Measurements from ENCODE around the gene TBCD.

The TBCD gene

DNA sequence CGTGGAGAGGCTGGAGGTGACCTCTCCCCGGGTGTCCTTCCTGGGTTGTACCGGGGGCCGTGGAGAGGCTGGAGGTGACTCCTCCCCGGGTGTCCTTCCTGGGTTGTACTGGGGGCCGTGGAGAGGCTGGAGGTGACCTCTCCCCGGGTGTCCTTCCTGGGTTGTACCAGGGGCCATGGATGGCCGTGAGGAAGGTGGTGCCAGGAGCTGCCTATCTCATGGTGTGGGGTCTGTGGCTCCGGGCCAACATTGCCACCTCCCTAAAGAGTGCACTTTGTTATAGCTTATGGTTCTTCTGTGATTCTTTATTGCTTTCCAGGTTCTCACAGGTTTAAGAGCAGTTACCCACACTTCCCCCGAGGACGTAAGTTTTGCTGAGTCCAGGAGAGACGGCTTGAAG lies 174.2 kb downstream of the TBCD start:
- DNase-seq (ENCODE audit: low spot score): no peak

DNA sequence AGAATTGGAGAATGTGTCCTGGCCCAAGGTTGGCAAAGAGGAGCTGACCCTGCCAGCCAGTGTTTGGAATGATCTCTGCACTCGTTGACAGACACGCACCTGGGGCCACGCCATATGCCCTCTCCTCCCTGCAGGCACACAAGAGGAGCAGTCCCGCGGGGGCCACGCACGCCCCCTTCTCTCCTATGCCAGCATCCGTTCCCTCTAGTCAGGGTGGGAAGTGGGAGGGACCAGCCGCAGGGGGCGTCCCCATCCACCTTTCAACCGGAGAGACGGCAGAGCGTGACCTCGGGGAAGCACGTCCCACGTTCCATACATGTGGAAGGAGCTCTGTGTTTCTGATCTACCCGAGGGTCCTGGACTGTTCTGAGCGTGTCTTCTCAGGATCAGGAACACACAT lies 174.9 kb downstream of the TBCD start:
- DNase-seq (ENCODE audit: low spot score): no peak

GRCh38 chr17:82927311-82927660 lies 175.4 kb downstream of the TBCD start:
- DNase-seq (ENCODE audit: low spot score): no peak

GRCh38 chr17:82927661-82928601 lies 176.1 kb downstream of the TBCD start:
- no peak for DNase-seq (ENCODE audit: low spot score)

GRCh38 chr17:82929011-82929622 lies 177.3 kb downstream of the TBCD start:
- no peak for DNase-seq (ENCODE audit: low spot score)

DNA sequence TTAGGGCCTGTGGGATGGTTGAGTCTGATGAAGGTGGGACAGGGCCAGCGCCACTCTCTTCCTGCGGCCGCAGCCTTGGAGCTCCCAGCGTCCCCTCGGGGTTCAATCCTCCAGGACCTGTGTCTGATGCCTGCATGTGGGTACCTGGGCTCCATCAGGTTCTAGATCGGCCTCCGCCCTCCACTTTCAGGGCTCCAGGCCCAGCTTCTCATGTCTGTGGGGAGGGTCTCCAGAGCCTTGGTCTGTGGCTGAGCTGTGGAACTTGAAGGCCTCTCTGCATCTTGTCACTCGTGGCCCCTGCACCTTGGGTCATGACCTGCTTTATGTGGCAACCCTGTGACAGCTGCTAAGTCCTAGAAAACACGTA lies 177.8 kb downstream of the TBCD start:
- DNase-seq (ENCODE audit: low spot score): no peak

GRCh38 chr17:82930043-82930923 lies 178.4 kb downstream of the TBCD start:
- DNase-seq (ENCODE audit: low spot score): no peak

DNA sequence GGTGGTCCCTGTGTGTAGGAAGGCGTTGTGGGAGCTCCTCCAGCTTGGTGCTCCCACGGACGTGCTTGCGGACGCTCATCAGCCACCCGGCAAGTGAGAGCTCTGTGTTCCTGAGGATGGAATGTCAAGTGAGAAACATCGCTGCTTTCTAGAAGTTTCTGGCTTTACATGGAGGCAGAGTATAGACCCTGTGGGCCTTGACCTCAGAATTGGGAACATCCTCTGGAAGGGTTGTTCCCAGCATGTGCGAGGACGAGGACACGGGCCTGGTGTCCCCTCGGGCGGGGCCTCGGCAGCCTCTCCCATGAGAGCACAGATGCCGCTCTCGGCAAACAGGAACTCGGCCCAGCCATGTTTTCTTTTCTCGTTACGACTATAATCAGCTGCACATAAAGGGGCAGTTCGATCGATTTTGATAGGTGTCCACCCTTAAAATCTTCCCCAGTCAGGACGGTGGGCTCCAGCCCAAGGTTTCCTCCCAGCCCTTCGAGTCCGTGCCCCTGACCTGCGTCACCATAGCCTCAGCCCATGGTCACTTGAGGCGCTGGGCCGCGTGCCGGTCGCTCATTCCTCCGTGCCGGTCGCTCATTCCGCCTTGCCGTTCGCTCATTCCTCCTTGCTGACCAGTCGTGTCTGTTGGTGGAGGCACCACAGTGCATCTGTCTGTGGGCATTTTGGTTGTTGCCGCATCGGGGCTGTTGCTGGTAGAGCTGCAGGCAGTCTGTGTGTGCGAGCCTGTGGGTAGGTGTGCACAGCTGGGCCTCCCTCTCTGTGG lies 179.2 kb downstream of the TBCD start:
- no peak for DNase-seq (ENCODE audit: low spot score)

DNA sequence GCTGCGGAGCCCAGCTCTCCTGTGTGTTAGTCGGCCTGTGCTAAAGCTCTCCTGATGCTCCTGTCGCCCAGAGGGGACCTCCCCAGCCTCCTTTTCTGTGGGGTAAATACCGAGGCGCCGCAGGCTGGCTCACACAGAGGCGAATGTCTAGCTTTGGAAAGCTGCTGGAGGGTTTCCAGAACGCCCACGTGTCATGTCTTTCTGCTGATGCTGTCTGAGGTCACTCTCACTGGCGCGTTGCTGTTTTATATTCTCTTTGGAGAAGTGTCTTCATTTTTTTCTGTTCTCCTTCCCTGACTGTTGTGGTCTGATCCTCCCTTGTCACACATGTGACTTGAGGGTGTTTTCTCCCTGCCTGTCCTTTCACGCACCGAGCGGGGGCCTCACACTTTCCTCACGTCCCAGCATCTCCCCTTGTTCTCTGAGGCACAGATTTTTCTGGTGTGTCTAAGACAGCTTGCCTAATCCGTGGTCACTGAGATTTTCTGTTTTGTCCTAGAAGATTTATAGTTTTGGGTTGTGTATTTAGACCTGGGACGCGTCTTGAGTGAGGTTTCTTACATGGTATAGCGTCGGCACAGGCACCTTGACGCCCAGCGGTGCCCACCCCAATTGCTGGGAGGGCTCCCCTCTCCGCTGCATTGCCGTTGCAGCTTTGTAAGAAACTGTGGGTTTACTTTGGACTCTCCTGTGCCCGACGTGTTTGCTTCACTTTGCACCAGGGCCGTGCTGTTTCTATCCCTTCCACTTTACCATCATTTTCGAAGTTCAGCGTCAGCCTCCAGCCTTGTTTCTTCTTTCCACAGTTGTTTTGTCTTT lies 180.0 kb downstream of the TBCD start:
- no peak for DNase-seq (ENCODE audit: low spot score)

DNA sequence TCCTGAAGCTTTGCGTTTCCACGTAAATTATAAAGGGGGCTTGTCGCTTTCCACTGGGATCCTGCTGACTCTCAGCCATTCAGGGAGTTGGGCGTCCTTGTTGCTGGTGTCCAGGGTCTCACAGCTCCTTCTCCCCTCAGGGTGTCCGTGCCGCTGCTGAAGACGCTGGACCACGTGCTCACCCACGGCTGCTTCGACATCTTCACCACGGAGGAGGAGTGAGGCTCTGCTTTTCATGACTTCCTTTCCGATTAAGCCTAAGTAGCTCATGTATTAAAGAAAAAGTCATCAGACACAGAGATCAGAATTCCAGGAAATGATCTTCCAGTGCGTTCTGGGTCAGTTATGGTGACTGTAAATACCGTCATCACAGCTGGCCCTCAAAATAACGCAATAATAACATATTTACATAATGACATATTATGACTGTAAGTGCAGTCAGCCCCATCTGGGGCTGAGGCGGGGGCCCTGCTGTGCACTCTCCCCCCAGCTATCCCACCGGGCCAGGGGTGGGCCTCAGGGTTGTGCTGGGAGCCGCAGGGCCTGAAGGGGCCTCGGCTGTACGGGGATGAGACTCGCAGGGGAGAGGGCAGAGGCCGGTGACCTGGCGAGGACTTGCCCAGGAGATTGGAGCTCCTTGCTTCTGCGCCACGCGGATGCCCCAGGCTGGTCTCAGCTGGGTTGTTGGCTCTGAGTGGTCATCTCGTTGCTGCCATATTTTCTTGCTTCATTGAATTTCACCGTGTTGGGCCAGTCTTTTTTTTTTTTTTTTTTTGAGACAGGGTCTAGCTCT lies 180.8 kb downstream of the TBCD start:
- no peak for DNase-seq (ENCODE audit: low spot score)

GRCh38 chr17:82933911-82934310 lies 182.0 kb downstream of the TBCD start:
- no peak for DNase-seq (ENCODE audit: low spot score)

GRCh38 chr17:82935966-82936767 lies 184.3 kb downstream of the TBCD start:
- no peak for DNase-seq (ENCODE audit: low spot score)

- no peak for DNase-seq (ENCODE audit: low spot score)
Observed at GRCh38 chr17:82936768-82937171, 184.9 kb downstream of the TBCD start.

- DNase-seq (ENCODE audit: low spot score): no peak
Observed at GRCh38 chr17:82937411-82938371, 185.8 kb downstream of the TBCD start.

DNA sequence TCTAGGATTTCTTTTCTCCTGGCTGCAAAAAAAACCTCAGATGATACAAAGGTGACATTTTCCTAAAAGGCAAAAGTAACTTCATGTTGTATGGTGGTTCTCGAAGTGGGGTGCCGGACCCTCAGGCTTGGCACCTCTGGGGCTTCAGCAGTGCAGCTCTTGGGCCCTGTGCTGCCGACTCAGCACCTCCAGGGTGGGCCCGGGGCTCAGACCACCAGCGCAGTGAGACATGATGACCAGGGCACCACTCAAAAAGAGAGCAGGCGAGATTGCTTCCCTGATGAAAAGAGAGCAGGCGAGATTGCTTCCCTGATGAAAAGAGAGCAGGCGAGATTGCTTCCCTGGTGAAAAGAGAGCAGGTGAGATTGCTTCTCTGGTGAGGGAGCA lies 186.6 kb downstream of the TBCD start:
- no peak for DNase-seq (ENCODE audit: low spot score)

DNA sequence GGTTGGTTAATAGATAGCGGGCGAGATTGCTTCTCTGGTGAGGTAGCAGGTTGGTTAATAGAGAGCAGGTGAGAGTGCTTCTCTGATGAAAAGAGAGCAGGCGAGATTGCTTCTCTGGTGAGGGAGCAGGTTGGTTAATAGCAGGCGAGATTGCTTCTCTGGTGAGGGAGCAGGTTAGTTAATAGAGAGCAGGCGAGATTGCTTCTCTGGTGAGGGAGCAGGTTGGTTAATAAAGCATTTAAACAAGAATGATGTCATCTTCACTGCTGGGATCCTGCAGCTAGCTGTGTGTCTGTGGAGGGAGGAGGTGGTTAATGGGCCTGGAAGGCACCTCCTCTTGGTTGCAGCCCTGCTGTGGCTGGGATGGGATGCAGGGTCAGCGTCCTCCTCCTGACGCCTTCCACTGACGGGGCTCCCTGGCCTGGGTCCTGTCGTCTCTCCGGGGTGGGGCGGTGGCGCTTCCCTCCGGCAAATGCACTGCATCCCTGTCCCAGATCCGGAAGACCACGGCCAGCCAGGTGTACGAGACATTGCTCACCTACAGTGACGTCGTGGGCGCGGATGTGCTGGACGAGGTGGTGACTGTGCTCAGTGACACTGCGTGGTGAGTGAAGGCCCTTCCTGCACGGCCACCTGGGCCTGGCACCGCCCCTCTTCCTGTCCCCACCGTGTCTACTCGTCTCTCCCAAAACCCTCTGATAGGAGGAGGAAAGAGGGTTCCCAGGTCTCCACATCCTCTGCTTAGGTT lies 187.2 kb downstream of the TBCD start:
- no peak for DNase-seq (ENCODE audit: low spot score)

GRCh38 chr17:82939621-82940135 lies 187.8 kb downstream of the TBCD start:
- no peak for DNase-seq (ENCODE audit: low spot score)

All from LoVo (cell line).